HG02970 (cell line): ENCODE measurements around the gene NPHP4.

Experiments
- ATAC-seq: cut with Tn5 transposase; IDR thresholded peaks from one replicate; pipeline ENCODE4 v1.9.1; 2021; ENCODE audit warnings: mild to moderate bottlenecking, moderate library complexity, moderate number of reproducible peaks; ENCODE audit not compliant: unreplicated experiment, low FRiP score

Gene NPHP4

GRCh38 chr1:5975133-5975880, 16.9 kb downstream of the NPHP4 start:
- ATAC-seq: no peak

GRCh38 chr1:5974631-5975030, 17.6 kb downstream of the NPHP4 start:
- ATAC-seq: no peak

DNA sequence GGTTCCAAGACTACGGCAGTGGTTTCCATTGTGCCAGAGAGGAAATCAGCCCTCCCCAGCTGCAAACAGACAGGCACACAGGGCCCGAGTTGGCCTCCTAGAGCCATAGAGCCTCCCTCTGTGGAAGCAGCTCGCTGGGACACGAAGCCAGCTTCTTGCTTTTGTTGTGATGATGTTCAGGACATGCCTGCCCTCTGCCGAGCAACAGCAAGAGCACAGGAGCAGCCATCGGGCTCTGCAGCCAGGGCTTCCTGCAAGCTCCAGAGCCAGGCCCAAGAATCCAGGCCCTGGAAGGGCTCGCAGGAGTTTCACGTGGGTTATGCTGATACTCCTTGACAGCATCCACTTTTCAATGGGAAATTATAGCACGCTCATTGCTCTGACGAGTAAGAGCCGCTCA, 18.5 kb downstream of the NPHP4 start:
- ATAC-seq: no peak

- ATAC-seq: no peak
Measured at GRCh38 chr1:5972198-5972520, 20.1 kb downstream of the NPHP4 start.

DNA sequence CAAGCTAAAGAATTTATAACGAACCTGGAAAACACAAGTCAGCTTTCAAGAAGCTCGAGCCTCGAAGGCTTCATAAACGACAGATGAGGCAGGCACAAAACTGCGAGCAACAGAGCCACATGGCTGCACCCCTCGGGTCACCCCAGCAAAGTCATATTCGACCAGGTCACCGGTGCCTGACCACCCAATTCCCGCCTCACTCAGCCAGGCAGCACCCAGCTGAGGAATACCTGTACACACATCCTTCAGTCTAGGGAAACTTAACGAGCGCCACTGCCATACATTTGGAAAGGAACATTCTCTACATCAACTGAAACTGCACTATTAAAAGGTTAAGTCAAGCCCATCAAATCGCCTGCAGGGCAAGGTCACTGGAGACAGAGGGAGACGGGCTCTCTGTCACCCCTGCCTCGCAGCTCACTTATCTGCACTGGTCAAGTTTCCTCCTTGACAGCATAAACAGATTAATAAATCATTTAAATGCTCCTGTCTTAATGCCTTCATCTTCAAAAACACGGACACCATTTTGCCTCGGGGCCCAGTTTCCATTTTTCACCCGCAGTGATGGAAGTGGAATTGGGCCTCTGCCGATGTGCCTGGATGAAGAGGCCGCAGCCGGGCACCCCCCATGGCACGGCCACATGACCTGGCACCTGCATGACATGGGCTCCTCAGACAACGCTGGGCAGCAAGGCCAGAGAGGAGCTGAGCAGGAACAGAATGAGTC, 20.6 kb downstream of the NPHP4 start:
- ATAC-seq: no peak

DNA sequence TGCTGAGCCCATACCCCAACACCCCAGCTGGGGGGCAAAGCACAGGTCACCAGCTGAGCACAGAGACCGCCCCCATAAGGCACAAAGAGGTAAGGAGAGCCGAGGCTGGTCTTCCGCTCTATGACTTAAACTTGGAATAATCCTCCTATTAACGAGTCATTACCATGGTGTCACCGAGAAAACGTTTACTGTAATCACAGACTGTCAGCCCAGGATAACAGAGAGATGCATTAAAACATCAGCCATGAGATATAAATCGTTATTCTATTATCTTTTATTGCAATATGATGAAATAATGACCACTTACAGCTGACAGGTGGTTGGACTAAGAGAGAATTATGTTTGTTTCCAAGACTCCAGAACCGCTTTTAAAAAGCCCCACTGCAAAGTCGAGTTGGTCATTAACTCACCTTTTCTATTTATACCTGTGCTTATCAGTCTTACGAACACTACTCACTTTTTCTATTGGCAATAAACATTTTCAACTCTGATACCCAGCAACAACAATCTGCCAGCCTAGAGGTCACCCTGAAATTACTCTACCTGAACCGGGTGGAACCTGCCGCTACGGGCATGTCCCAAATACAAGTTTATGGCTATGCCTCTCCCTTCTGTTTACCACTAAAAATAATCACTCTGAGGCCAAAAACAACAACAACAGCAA, 21.5 kb downstream of the NPHP4 start:
- no peak for ATAC-seq

DNA sequence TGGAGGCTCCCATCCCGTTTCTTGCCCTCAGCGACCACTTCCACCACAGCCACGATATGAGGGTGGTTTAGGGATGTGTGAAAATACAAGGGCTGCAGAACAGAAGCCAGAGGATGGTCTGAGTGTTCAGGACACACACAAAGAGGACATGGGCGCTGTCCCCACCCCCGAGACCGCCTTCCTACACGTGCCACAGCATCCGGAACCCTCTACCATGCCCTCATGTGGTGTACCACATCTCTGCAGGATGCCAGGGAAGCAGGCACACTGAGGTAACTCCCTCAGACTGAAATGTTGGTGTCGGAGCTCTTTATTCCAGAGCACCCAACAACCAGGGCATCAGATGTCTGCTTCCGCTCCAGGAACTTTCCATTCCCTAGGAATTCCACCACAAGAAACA, 23.1 kb downstream of the NPHP4 start:
- no peak for ATAC-seq

GRCh38 chr1:5968161-5968736, 24.0 kb downstream of the NPHP4 start:
- ATAC-seq: no peak

DNA sequence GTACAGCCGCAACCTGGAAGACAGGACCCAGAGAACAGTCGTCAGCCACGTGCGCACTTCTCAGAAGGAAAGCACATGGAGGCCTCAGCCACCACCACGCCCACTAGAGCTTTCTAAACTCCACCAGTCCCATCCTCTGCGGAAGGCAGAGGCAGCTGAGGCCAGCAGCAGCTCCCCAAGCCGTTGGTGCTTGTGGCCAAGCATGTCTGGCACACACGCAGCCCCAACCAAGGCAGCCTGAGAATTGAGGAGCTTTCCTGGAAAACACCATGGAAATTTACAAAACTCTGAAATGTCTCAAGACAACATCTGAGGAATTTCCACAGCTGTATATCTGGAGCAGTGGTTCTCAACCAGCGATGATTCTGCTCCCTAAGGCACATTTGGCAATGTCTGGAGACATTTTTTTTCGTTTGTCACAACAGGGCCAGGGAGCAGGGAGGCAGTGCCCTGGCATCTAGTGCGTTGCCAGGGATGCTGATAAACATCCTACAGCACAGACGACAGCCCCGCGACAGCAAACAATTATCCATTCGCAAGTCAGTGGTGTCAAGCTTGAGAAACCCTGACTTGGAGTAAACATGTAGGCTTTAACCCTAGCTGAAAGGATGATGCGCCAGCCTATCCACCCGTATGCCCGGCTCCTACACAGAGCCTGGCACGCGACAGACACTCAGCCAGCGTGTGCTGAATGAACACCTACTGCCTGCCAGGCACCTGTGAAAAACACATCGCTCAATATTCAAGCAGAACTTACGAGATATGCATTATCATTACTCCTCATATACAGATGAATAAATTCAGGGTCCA, 24.7 kb downstream of the NPHP4 start:
- no peak for ATAC-seq

DNA sequence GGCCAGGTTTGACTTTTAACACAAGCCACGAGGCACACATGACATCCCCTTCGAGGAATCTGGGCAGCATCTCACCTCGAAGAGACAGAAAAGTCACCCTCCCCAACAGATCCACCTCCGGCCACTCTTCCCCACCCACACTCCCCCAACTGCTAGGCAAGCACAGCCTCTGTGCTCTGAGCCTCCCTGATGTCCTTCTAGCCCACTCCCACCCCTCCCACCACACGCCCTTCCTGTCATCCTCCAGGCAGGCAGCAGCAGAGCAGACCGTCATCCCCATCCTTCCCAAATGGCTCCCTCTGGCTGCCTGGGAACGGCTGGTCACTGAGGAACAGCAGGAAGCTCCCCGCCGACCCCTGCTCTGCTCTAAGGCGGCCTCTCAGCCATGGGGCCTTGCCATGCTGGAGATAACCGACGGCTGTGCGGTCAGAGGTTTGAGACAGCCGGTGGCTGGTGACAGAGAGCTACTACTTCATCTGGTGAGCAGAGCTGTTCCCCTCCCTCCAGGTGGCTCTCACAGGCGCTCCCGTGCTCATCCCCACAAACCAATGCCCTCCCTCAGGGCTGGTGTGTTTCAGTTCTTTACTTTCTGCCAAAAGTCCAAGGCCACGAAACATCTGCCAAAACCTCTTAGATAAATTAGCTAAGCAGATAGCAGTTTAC, 25.6 kb downstream of the NPHP4 start:
- no peak for ATAC-seq

DNA sequence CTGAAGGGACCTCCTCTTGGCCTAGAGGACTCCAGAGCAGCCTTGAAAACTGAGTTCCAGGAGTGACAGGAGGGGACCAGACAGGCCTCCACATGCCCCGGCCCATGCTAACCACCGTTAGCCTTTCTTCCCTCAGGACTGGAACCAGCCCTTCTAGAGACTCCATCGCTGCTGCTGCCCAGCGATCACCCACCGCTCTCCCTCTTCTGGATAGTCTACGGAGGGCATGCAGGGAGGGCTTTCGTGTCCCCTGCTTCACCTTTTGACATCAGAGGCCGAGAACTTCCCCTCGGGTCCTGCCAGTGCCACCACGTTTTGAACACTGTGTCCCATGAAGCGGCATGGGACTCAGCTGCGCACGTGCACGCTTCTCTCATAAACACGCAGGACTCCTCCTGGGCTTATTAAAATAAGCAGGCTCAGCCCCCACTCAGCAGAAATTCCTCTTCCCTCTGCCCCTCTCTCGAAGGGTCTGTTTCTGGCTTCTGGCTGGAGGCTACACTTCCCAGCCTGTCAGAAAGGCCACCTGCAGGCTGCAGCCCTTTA, 26.6 kb downstream of the NPHP4 start:
- ATAC-seq: no peak

GRCh38 chr1:5962265-5963105, 29.7 kb downstream of the NPHP4 start:
- ATAC-seq: no peak

DNA sequence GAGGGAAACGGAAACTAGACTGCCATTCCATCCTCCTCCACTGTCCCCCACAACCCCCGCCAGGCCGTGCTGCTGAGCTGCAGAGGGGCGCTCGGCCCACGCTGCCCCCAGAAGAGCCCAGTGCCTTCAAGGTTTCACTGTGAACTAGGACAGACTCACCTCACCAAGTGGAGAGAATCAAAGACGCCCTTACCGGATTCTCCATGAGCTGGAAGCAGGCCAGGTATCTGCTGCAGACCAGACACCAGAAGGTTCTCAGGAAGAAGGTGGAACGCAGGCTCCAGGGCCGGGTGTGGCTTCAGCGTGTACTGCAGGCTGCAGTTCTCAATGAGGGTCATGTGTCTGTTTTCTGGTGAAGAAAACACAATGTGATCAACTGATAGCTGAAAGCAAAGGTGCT, 30.6 kb downstream of the NPHP4 start:
- ATAC-seq: no peak

- ATAC-seq: no peak
Measured at GRCh38 chr1:5960336-5960735, 31.9 kb downstream of the NPHP4 start.

GRCh38 chr1:5959667-5960230, 32.5 kb downstream of the NPHP4 start:
- no peak for ATAC-seq

DNA sequence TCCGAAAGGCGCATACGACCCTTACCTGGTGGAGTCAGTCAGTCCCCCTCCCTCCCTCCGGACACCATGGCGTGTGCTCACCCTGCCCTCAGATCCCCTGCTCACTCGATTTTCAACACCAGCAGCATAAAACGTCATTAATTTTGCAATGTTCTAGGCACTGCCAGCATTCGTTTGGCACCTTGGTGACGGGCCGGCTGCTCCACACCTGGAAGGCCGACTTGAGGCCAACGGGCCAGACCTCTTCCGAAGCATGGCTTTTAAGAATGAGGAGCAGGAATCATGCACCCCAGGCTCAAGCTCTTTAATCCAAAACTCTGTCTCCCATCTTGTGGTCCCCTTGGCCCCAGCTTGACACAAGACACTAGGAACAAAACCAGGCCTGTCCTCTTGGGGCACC, 33.1 kb downstream of the NPHP4 start:
- ATAC-seq: no peak

DNA sequence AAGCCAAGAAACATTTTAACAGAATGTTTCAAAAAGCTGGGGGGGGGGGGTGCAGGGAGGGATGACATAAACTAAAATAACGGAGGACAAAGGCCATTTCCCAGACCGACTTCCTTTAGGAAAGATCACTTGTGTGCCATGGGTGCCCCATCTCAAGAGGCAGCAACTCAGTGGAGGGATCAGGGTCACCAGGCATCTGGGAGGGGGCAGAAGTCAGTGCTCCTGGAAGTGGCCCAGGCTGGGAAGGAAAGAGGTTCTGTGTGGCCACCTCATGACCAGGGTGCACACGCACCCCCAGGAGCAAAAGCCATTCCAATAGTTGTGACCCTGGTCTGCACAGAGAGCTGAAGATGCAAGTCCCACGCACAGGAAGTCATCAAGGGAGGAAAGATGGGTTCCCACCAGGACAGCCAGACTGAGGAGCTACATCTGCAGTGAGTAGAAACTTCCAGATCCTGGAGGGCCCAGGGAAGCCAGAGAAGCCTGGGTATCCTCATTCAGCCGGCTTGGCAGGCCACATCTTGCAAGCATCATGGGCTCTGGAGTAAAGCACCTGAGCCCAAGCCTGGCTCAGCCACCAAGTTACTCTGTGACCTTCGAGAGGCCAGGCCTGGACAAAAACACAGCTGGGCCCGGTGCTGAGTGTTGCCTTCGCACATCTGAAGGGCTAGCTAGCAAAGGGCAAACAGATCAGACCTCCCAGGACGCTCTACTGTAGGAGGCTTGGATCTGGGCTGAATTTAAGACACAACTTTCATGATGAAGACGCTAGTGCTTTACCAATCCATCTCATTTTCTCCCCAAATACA, 36.0 kb downstream of the NPHP4 start:
- no peak for ATAC-seq

- ATAC-seq: no peak
Measured at GRCh38 chr1:5955479-5955977, 36.7 kb downstream of the NPHP4 start.
